Mucosa of descending colon (tissue), 3 donors: ENCODE results near the gene IDH3G. TPM values are rescaled to one million over a fixed set of nuclear protein-coding genes. Genes with fewer than 3 reads are reported as not detected.
"Not testable (repeated sequence)": the region's sequence is repeated elsewhere in the genome, so short reads cannot be mapped to it uniquely, and the experiment has no call there.

Source experiments
- ATAC-seq: fragments of 200-7000 bp; cut with Tn5 transposase; one replicate; pipeline ENCODE4 v1.9.1; 2020; ENCODE audit warnings: mild to moderate bottlenecking, moderate library complexity
- DNase-seq, 3 donors: peaks; one replicate each; pipeline ENCODE4 v3.0.0-alpha.2; 2020
- H3K36me3 ChIP-seq: fragments of 200-600 bp; one replicate; pipeline ENCODE4 v1.8.0; 2021; ENCODE audit warnings: low read depth, mild to moderate bottlenecking
- H3K4me1 ChIP-seq: fragments of 200-600 bp; one replicate; pipeline ENCODE4 v1.8.0; 2021; ENCODE audit warnings: low read depth, mild to moderate bottlenecking
- H3K4me3 ChIP-seq: fragments of 200-600 bp; one replicate; pipeline ENCODE4 v1.8.0; 2021; ENCODE audit warnings: mild to moderate bottlenecking
- H3K9me3 ChIP-seq: fragments of 200-600 bp; one replicate; pipeline ENCODE4 v1.8.0; 2021; ENCODE audit warnings: mild to moderate bottlenecking
- CTCF ChIP-seq: fragments of 200-600 bp; IDR thresholded peaks from one replicate; pipeline ENCODE4 v1.8.0; 2022; ENCODE audit warnings: antibody characterized with exemption, mild to moderate bottlenecking
- intact Hi-C, 2 donors: fragments of 100-400 bp; cut with DNase I in 1 of 2; cut with micrococcal nuclease in 1 of 2; formaldehyde crosslinking; loops; one replicate each; pipeline versions ENCODE4 v1.11.0 to v1.11.1; 2022; cut with DNase I, micrococcal nuclease
- total RNA-seq, 3 donors: library from RNA; stranded (reverse); fragmentation: NEBNext Ultra II Directional in 2 of 3; extraction: Animal tissue kit (Norgen Biotek cat#: 25700) in 2 of 3; gene quantifications; one replicate each; pipeline versions ENCODE4 v1.2.1 to v1.2.4, GENCODE V29; 2021 to 2023
- donor health status: DM: no; HTN: no; CAD: no; lungs with moderate emphysema.
- donor health status: DM: no; HTN: no; CAD: no.
- donor health status: DM: no; HTN: yes; CAD: no.

IDH3G gene
- total RNA-seq, 3 donors from 2014 or later: 57.8 to 89.9 (median 79.3) TPM

DNA sequence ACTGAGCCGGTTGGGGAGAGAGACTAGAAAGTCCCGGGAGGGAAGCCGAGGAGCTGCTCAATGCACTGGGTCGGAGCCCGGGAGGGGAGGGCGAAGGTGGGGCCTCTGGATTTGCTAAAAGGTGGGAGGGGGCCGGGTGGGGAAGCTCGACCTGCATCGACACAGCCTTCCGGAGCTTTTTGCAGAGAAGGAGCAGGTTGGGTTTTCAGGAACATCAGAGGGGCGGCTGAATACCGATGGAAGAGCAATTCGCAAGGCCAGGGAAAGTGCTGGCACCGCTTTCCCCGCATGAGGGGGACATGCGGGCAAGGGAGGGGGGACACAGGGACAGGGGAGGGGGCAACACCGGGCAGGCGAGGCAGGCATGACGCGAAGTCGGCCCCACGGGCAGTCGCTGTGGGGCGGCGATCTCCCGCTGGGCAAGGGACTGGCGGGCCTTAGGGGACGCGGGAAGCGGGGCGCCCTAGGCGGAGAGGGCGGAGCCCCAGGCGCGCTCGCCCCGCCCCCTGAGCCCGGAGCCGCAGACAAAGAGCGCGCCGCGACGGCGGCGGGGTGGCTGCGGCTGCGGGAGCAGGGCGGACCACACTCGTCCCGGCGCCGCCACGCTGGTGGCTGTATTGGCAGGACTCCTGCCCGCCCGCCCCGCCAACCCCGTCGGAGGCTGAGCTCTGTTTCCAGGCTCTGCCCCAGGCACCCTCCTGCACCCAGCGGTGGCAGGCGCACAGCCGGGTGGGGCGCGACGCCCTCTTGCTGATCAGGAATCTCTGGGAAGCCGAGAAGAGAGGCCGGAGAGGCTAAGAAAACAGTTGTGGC, 24.6 kb upstream of the IDH3G start:
- intact Hi-C loops: no loop called here
- H3K36me3 ChIP-seq: no peaks in the 10 kb centered on the region
- TF ChIP-seq CTCF: no peak
- H3K4me3 ChIP-seq: no peak overlapping the region
- no peaks in the 10 kb centered on the region for H3K4me1 ChIP-seq
- ATAC-seq: peak; percentile 80
- peak in 2 of 3 donors; percentile 49 to 50 for DNase-seq
- no peaks in the 10 kb centered on the region for H3K9me3 ChIP-seq

- intact Hi-C loops, DNase-seq, H3K36me3 ChIP-seq, H3K4me3 ChIP-seq, H3K4me1 ChIP-seq, ATAC-seq, H3K9me3 ChIP-seq: not testable (repeated sequence)
Measured at GRCh38 chrX:153818064-153818463, 23.9 kb upstream of the IDH3G start.

DNA sequence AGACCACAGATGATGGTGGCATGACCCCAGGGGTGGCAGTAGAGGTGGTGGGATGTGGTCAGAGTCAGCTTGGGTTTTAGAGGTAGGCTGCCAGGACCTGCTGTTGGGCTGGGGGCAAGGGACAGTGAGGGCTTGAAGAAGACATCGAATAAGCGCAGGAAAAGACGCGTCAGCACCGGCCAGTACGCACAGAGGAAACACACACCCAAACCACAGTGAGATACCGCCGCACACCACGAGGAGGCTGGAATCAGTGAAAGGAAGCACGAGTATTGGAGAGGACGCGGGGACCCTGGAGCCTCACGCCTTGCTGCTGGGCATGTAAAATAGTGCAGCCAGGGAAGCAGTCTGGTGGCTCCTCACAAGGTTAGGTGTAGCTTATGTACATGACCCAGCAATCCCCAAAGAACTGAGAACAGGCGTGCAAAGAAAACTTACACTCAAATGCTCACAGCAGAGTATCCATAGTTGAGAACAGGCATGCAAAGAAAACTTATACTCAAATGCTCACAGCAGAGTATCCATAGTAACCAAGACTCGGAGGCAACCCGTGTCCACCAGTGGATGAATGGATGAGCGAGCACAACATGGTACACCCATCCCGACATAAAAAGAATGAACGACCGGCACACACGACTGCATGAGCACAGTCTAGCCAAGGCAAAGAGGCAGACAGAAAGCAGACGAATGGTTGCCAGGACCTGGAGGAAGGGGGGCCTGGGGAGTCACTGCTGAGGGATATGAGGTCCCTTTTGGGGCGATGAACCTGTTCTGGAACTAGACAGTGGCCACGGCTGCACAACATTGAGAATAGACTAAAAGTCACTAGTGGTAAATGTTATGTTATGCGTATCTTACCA, 22.9 kb upstream of the IDH3G start:
- intact Hi-C loops: no loop called here
- H3K4me1 ChIP-seq: no peaks in the 10 kb centered on the region
- no peak for TF ChIP-seq CTCF
- H3K4me3 ChIP-seq: no peak overlapping the region
- H3K9me3 ChIP-seq: no peaks in the 10 kb centered on the region
- no peaks in the 10 kb centered on the region for H3K36me3 ChIP-seq
- DNase-seq (peak in 1 of 3 donors; percentile 45), ATAC-seq (no peak)

- intact Hi-C loops: no loop called here
- DNase-seq (no peak), ATAC-seq (no peak)
- Histone ChIP-seq H3K9me3 (no peaks in the 10 kb centered on the region), H3K36me3 (no peaks in the 10 kb centered on the region), H3K4me3 (no peak overlapping the region), H3K4me1 (no peaks in the 10 kb centered on the region)
- TF ChIP-seq CTCF: no peak
Measured at GRCh38 chrX:153814591-153815315, 20.6 kb upstream of the IDH3G start.

DNA sequence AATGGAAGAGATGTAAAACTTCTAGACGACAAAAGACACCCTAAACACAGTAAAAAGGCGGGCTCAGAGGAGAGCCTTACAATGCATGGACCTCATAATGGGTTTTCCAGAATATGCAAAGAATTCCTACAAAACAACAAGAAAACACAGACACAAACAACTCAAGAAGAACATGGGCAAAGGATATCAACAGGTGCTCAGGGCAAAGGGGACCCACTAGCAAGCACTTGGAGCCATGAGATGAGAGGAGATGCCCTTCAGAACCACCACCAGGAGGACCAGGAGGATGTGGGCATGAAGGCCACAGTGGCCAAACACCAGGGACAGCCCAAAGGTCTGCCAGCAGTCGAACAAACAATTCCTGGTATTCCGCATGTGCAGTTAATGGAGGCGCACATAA, 19.0 kb upstream of the IDH3G start:
- H3K4me1 ChIP-seq: no peaks in the 10 kb centered on the region
- H3K4me3 ChIP-seq: no peak overlapping the region
- intact Hi-C loops: no loop called here
- DNase-seq (no peak), ATAC-seq (no peak)
- H3K9me3 ChIP-seq: no peaks in the 10 kb centered on the region
- TF ChIP-seq CTCF: no peak
- no peaks in the 10 kb centered on the region for H3K36me3 ChIP-seq
